GM19372 (cell line): Measurements from ENCODE around the gene OPTC.

Source experiments
- ATAC-seq: cut with Tn5 transposase; IDR thresholded peaks from one replicate; pipeline ENCODE4 v1.9.1; 2021; ENCODE audit warnings: mild to moderate bottlenecking, low read depth, moderate library complexity; ENCODE audit not compliant: unreplicated experiment

OPTC gene

GRCh38 chr1:203555511-203556046, 61.6 kb downstream of the OPTC start:
- ATAC-seq = no peak

GRCh38 chr1:203556047-203556851, 62.3 kb downstream of the OPTC start:
- no peak for ATAC-seq

- ATAC-seq = no peak
Measured at GRCh38 chr1:203557390-203557789, 63.4 kb downstream of the OPTC start.

DNA sequence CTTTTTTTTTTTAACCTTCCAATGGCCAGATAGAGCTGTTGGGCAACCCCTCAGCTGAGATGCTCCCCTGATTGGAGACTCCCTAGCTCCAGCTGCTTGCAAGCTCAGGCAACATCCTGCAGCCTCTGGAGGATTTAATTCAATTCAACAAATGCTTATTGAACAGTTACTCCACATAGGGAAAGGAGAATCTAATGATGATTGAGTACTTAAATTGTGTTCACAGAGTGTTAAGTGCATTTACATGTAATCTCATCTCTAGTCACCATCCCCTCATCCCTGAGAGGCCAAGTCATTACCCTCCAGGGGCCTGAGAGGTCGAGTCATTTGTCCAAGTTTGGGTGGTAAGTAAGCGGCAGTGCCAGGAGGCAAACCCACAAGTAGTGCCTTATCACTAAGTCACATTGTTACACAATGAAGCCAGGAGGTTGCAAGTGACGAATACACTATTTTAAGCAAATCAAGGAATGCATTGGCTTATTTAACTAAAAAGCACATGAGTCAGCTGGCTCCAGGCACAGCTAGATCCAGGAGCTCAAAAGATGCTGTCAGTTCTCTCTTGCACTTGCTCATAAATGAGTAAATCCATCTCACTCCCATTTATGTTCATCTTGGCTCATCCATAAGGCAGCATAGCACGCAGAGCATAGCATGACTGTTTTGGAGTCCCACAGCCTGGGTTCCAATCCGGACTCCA, 64.3 kb downstream of the OPTC start:
- ATAC-seq = no peak
